Measurements from ENCODE around the gene ATP5F1D. TPM values are rescaled to one million over a fixed set of nuclear protein-coding genes. Genes with fewer than 3 reads are reported as not detected.
A peak's percentile ranks its signal among the peaks of the same experiment; 100 is the strongest.

ATP5F1D gene
- total and polyA plus RNA-seq, 12 donors: 15.6 to 1,534 (median 229) TPM

DNA sequence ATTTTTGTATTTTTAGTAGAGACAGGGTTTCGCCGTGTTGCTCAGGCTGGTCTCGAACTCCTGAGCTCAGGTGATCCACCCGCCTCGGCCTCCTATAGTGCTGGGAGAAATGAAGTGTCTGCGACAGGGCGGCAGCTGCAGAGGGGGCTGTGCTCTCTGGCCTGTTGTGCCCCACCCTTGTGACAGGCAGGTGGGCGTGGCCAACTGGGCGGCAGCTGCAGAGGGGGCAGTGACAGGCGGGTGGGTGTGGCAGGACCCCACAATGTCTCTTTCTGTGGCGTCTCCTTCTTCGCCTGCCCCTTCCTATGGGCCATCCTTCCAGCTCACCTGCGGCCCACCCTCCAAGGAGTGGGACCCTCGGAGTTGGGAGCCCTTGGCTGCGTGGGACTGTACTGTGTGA, 24.2 kb upstream of the ATP5F1D start:
- 79 to 85% (median 81%) methylated on average over 10 to 15 of the region's 15 CpGs for WGBS, 4 donors
- H3K27me3 ChIP-seq: no peaks in the 10 kb centered on the region

DNA sequence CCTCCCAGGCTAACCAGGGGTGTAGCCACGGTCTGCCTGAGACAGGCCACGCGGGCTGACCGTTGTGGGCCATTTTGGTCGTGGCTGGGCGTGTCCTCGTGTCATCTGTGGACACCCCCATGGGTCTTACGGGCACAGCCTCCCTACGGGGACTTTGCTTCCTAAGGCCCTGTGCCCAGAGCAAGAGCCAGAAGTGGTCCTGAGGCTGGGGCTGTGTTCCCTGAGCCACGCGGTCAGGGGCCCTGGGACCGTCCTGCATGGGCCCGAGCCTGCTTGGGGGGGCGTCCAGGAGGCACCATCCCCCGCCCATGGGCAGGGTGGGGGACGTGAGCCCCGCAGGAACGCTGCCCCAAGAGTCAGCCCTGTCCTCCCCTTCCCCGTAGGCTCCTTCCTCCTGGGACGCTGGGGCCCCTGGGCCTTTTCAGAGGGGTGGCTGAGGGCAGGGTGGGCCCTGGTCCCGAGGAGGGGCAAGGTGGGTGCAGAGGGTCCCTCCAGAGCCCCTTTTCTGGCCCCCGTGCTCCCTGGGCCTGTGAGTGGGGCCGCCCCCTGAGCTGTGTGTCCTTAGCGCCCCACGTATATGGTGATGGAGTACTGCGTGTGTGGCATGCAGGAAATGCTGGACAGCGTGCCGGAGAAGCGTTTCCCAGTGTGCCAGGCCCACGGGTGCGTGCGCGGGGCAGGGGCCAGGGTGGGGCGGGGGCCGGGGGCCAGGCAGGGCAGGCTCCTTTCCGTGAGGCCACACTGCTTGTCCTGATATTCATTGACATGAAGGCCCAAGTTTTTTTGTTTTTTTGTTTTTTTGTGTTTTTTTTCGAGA, 22.6 kb upstream of the ATP5F1D start:
- no peaks in the 10 kb centered on the region for H3K9me3 ChIP-seq (replicated peaks in 1 of 3)
- DNase-seq: no peak
- peaks cover 0 to 41% of the 10 kb centered on the region in 2 donors for H3K36me3 ChIP-seq (replicated peaks in 1 of 2)
- whole genome bisulfite sequencing, 4 donors: 81 to 85% (median 84%) methylated on average over 12 to 37 of the region's 37 CpGs
- H3K27ac ChIP-seq: peak overlapping the region in 4 of 5 donors; percentile 55 to 97 (median 77)
- H3K4me1 ChIP-seq (replicated peaks in 1 of 2): peaks cover 33 to 74% of the 10 kb centered on the region in 2 donors
- intact Hi-C loops (cut with DNase I): no loop called here
- TF ChIP-seq, protein P1, sequence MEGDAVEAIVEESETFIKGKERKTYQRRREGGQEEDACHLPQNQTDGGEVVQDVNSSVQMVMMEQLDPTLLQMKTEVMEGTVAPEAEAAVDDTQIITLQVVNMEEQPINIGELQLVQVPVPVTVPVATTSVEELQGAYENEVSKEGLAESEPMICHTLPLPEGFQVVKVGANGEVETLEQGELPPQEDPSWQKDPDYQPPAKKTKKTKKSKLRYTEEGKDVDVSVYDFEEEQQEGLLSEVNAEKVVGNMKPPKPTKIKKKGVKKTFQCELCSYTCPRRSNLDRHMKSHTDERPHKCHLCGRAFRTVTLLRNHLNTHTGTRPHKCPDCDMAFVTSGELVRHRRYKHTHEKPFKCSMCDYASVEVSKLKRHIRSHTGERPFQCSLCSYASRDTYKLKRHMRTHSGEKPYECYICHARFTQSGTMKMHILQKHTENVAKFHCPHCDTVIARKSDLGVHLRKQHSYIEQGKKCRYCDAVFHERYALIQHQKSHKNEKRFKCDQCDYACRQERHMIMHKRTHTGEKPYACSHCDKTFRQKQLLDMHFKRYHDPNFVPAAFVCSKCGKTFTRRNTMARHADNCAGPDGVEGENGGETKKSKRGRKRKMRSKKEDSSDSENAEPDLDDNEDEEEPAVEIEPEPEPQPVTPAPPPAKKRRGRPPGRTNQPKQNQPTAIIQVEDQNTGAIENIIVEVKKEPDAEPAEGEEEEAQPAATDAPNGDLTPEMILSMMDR (IDR thresholded peaks at IDR 0.05): no peak
- no peak for TF ChIP-seq POLR2A (IDR thresholded peaks at IDR 0.05)
- H3K4me3 ChIP-seq: no peak overlapping the region
- H3K27me3 ChIP-seq: no peaks in the 10 kb centered on the region

More for the DNA sequence above, 24.2 kb upstream of the ATP5F1D start:
- Histone ChIP-seq H3K27ac (peak overlapping the region in 3 of 5 donors; percentile 55 to 97 (median 97)), H3K36me3 (replicated peaks in 1 of 2) (peaks cover 0 to 25% of the 10 kb centered on the region in 2 donors), H3K4me1 (replicated peaks in 1 of 2) (peaks cover 41 to 74% of the 10 kb centered on the region in 2 donors), H3K4me3 (no peak overlapping the region), H3K9me3 (replicated peaks in 1 of 3) (no peaks in the 10 kb centered on the region)
- DNase-seq: no peak
- TF ChIP-seq, protein P1 (IDR thresholded peaks at IDR 0.05): no peak
- no peak for TF ChIP-seq POLR2A (IDR thresholded peaks at IDR 0.05)
- intact Hi-C loops (cut with DNase I): no loop called here

DNA sequence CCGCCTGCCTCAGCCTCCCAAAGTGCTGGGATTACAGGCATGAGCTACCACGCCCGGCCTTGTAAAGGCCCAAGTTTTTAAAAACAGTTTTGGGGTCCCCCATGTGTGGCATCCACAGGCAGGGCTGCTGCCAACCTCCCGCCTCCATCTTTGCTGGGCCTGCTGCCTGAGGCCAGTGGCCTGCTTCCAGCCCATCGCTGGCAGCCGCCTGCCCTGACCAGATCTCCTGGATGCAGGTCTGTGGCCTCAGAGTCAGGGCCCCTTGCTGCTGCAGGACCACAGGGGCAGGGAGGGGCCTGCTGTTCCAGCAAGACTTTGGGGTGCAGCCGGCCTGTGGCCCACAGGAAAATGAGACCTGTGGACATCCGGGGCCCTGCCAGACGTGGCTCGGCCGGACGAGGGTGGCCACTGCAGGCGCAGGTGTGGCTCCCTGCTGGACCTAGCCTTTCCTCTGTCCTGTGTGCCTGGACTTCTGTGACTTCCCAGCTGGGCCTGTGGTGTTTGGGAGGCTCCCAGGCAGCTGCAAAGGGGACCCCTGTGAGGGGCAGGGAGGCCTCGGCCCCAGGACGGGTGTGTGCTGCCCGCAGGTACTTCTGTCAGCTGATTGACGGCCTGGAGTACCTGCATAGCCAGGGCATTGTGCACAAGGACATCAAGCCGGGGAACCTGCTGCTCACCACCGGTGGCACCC, 21.6 kb upstream of the ATP5F1D start:
- Histone ChIP-seq H3K27ac (peak overlapping the region in 1 of 5 donors; percentile 66), H3K9me3 (replicated peaks in 1 of 3) (no peaks in the 10 kb centered on the region), H3K27me3 (no peaks in the 10 kb centered on the region), H3K4me1 (replicated peaks in 1 of 2) (peaks cover 23 to 64% of the 10 kb centered on the region in 2 donors), H3K36me3 (replicated peaks in 1 of 2) (peaks cover 0 to 50% of the 10 kb centered on the region in 2 donors), H3K4me3 (no peak overlapping the region)
- TF ChIP-seq POLR2A (IDR thresholded peaks at IDR 0.05): no peak
- TF ChIP-seq, protein P1 (IDR thresholded peaks at IDR 0.05): no peak
- no peak for DNase-seq
- intact Hi-C loops (cut with DNase I): no loop called here
- WGBS, 4 donors: 81 to 95% (median 88%) methylated on average over 6 to 19 of the region's 19 CpGs

DNA sequence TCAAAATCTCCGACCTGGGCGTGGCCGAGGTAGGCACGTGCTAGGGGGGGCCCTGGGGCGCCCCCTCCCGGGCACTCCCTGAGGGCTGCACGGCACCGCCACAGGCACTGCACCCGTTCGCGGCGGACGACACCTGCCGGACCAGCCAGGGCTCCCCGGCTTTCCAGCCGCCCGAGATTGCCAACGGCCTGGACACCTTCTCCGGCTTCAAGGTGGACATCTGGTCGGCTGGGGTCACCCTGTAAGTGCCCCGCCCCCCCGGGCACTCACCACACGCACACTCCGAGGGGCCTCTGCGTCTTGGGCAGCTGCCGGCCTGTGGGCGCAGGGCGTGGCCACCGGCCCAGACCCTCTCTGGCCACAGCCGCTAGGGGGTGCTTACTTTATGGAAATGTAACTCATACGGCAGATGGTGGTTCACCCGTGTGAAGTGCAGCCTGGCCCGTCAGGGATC, 21.0 kb upstream of the ATP5F1D start:
- no peak for DNase-seq
- no peaks in the 10 kb centered on the region for H3K9me3 ChIP-seq (replicated peaks in 1 of 3)
- peak overlapping the region in 1 of 5 donors; percentile 66 for H3K27ac ChIP-seq
- H3K4me3 ChIP-seq: no peak overlapping the region
- no peaks in the 10 kb centered on the region for H3K27me3 ChIP-seq
- H3K36me3 ChIP-seq (replicated peaks in 1 of 2): peaks cover 0 to 52% of the 10 kb centered on the region in 2 donors
- intact Hi-C loops (cut with DNase I): no loop called here
- TF ChIP-seq, protein P1 (IDR thresholded peaks at IDR 0.05): no peak
- no peak for TF ChIP-seq POLR2A (IDR thresholded peaks at IDR 0.05)
- H3K4me1 ChIP-seq (replicated peaks in 1 of 2): peaks cover 17 to 58% of the 10 kb centered on the region in 2 donors
- 80 to 87% methylated on average over 33 of the region's 33 CpGs; no CpG with 5 or more reads in 2 of the 4 donors for WGBS, 4 donors

Data from adrenal gland (tissue), 12 donors.